ENCODE data around the gene DDRGK1. TPM values are rescaled to one million over a fixed set of nuclear protein-coding genes. Genes with fewer than 3 reads are reported as not detected.

The DDRGK1 gene
- polyA plus RNA-seq, 3 donors: 39.9 to 42.7 (median 42.6) TPM

GRCh38 chr20:3240776-3241363, 36.4 kb upstream of the DDRGK1 start:
- H3K36me3 ChIP-seq (replicated peaks in 1 of 2; ENCODE audit: control insufficient read depth in 1 of 2, insufficient read depth in 2 of 2, low read length in 2 of 2): no peaks in the 10 kb centered on the region
- intact Hi-C loops (cut with micrococcal nuclease): no loop called here
- no peak overlapping the region for H3K4me2 ChIP-seq (replicated peaks; ENCODE audit: extremely low read depth, low read length, poor library complexity, severe bottlenecking)
- H3K27me3 ChIP-seq (ENCODE audit: control insufficient read depth in 2 of 2, insufficient read depth in 2 of 2, low read length in 2 of 2): peaks cover 29 to 82% of the 10 kb centered on the region in 2 donors
- Mint-ChIP-seq H3K4me3 (peak overlapping the region; percentile 52 to 98), H3K36me3 (peaks cover 6 to 9% of the 10 kb centered on the region in 2 donors), H3K9me3 (peaks cover 0 to 21% (median 10%) of the 10 kb centered on the region in 7 donors), H3K4me1 (peaks cover 15% of the 10 kb centered on the region), H3K27me3 (ENCODE audit: low read depth in 3 of 3) (peaks cover 80 to 93% (median 83%) of the 10 kb centered on the region in 3 donors), H3K27ac (no peak overlapping the region)
- no peak for DNase-seq
- 84% methylated on average over 12 of the region's 15 CpGs for WGBS (ENCODE audit: insufficient coverage)
- TF ChIP-seq CTCF (IDR thresholded peaks at IDR 0.05): no peak
- no peak overlapping the region for H3K4me3 ChIP-seq (replicated peaks in 1 of 3; ENCODE audit: low read depth in 2 of 3, low read length in 3 of 3)
- no peaks in the 10 kb centered on the region for H3K79me2 ChIP-seq (ENCODE audit: insufficient read depth, low read length)
- H2AFZ ChIP-seq (ENCODE audit: insufficient read depth, low read depth, low read length, poor library complexity, severe bottlenecking): no peak overlapping the region
- H3K9me3 ChIP-seq (replicated peaks in 1 of 2; ENCODE audit: control insufficient read depth in 1 of 2, insufficient read depth in 1 of 2, low read length in 2 of 2): peaks cover 0 to 25% of the 10 kb centered on the region in 2 donors
- peaks cover 19 to 24% of the 10 kb centered on the region in 2 donors for H3K4me1 ChIP-seq (ENCODE audit: control insufficient read depth in 1 of 2, insufficient read depth in 2 of 2, low read length in 2 of 2)
- H3K9ac ChIP-seq (ENCODE audit: insufficient read depth, low read length, poor library complexity, severe bottlenecking): no peak overlapping the region
- H4K20me1 ChIP-seq (ENCODE audit: insufficient read depth, low read length): no peaks in the 10 kb centered on the region
- H3K27ac ChIP-seq (ENCODE audit: low read depth in 1 of 2, low read length in 2 of 2): no peak overlapping the region

GRCh38 chr20:3239867-3240775, 35.6 kb upstream of the DDRGK1 start:
- Histone ChIP-seq H4K20me1 (ENCODE audit: insufficient read depth, low read length) (no peaks in the 10 kb centered on the region), H3K4me3 (replicated peaks in 1 of 3; ENCODE audit: low read depth in 2 of 3, low read length in 3 of 3) (peak overlapping the region; percentile 56 to 87 (median 68)), H3K36me3 (replicated peaks in 1 of 2; ENCODE audit: control insufficient read depth in 1 of 2, insufficient read depth in 2 of 2, low read length in 2 of 2) (no peaks in the 10 kb centered on the region), H3K4me2 (replicated peaks; ENCODE audit: extremely low read depth, low read length, poor library complexity, severe bottlenecking) (peak overlapping the region; percentile 97), H3K4me1 (ENCODE audit: control insufficient read depth in 1 of 2, insufficient read depth in 2 of 2, low read length in 2 of 2) (peaks cover 19 to 24% of the 10 kb centered on the region in 2 donors), H3K9ac (ENCODE audit: insufficient read depth, low read length, poor library complexity, severe bottlenecking) (peak overlapping the region; percentile 43), H3K27ac (ENCODE audit: low read depth in 1 of 2, low read length in 2 of 2) (no peak overlapping the region), H2AFZ (ENCODE audit: insufficient read depth, low read depth, low read length, poor library complexity, severe bottlenecking) (peak overlapping the region; percentile 83), H3K27me3 (ENCODE audit: control insufficient read depth in 2 of 2, insufficient read depth in 2 of 2, low read length in 2 of 2) (peaks cover 29 to 83% of the 10 kb centered on the region in 2 donors), H3K79me2 (ENCODE audit: insufficient read depth, low read length) (no peaks in the 10 kb centered on the region), H3K9me3 (replicated peaks in 1 of 2; ENCODE audit: control insufficient read depth in 1 of 2, insufficient read depth in 1 of 2, low read length in 2 of 2) (peaks cover 0 to 25% of the 10 kb centered on the region in 2 donors)
- WGBS (ENCODE audit: insufficient coverage): 18% methylated on average over 46 of the region's 54 CpGs
- peaks cover 15% of the 10 kb centered on the region for H3K4me1 Mint-ChIP-seq
- peak overlapping the region; percentile 98 for H3K4me3 Mint-ChIP-seq
- DNase-seq: no peak
- H3K36me3 Mint-ChIP-seq: peaks cover 6 to 9% of the 10 kb centered on the region in 2 donors
- H3K9me3 Mint-ChIP-seq: peaks cover 0 to 21% (median 10%) of the 10 kb centered on the region in 7 donors
- TF ChIP-seq CTCF (IDR thresholded peaks at IDR 0.05): no peak
- intact Hi-C loops (cut with micrococcal nuclease): no loop called here
- peaks cover 79 to 96% (median 84%) of the 10 kb centered on the region in 3 donors for H3K27me3 Mint-ChIP-seq (ENCODE audit: low read depth in 3 of 3)
- H3K27ac Mint-ChIP-seq: peak overlapping the region in 1 of 7 donors; percentile 36
